ENCODE measurements around the gene FCHSD1. TPM values are rescaled to one million over a fixed set of nuclear protein-coding genes. Genes with fewer than 3 reads are reported as not detected.

FCHSD1 gene
- total RNA-seq, 1 donor from 2014 or later: 42.2 TPM

DNA sequence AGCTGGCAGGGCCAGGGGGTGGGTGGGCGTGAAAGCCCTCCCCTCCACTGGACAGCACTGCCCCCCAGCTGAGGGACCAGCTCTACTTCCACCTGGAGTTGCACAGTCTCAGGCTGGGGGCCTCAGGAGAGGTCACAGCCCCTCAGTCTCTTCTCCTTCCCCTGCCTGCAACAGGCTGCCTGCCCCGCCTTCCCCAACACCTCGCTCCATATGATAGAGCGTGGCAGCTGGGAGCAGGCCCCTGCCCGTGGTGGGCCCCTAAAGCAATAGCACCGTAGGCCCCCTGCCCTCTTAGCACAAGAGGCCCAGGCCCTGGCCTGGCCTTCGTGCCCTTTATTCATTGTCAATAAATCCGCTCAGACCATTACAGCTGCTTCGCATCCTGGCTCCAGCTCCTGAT lies 10.5 kb downstream of the FCHSD1 start:
- Histone ChIP-seq H3K4me1 (peaks cover 18% of the 10 kb centered on the region), H3K27ac (no peak overlapping the region), H3K36me3 (peaks cover 0 to 29% of the 10 kb centered on the region in 2 donors), H3K9me3 (no peaks in the 10 kb centered on the region), H3K27me3 (no peaks in the 10 kb centered on the region), H3K4me3 (no peak overlapping the region)
- DNase-seq (ENCODE audit: extremely low spot score in 2 of 2): no peak
- intact Hi-C loops (cut with DNase I): no loop called here
- no peak for TF ChIP-seq POLR2AphosphoS5 (IDR thresholded peaks at IDR 0.05; ENCODE audit: insufficient read depth in 1 of 2, low read depth in 1 of 2)

DNA sequence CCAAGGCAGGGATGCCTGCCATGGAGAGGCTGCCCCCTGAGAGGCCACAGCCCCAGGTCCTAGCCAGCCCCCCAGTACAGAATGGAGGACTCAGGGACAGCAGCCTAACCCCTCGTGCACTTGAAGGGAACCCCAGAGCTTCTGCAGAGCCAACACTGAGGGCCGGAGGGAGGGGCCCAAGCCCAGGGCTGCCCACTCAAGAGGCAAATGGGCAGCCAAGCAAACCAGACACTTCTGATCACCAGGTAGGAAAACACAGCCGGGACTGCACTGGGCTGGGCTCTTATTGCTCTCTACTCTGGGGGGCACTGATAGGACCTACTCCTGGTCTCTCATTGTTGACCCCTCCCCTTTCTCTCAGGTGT lies 11.2 kb downstream of the FCHSD1 start:
- Histone ChIP-seq H3K4me3 (no peak overlapping the region), H3K27me3 (no peaks in the 10 kb centered on the region), H3K4me1 (peaks cover 25% of the 10 kb centered on the region), H3K9me3 (no peaks in the 10 kb centered on the region), H3K36me3 (peaks cover 0 to 26% of the 10 kb centered on the region in 2 donors), H3K27ac (no peak overlapping the region)
- DNase-seq (ENCODE audit: extremely low spot score in 2 of 2): no peak
- intact Hi-C loops (cut with DNase I): no loop called here
- no peak for TF ChIP-seq POLR2AphosphoS5 (IDR thresholded peaks at IDR 0.05; ENCODE audit: insufficient read depth in 1 of 2, low read depth in 1 of 2)
- TF ChIP-seq POLR2A (IDR thresholded peaks at IDR 0.05): no peak
- TF ChIP-seq, protein P1, sequence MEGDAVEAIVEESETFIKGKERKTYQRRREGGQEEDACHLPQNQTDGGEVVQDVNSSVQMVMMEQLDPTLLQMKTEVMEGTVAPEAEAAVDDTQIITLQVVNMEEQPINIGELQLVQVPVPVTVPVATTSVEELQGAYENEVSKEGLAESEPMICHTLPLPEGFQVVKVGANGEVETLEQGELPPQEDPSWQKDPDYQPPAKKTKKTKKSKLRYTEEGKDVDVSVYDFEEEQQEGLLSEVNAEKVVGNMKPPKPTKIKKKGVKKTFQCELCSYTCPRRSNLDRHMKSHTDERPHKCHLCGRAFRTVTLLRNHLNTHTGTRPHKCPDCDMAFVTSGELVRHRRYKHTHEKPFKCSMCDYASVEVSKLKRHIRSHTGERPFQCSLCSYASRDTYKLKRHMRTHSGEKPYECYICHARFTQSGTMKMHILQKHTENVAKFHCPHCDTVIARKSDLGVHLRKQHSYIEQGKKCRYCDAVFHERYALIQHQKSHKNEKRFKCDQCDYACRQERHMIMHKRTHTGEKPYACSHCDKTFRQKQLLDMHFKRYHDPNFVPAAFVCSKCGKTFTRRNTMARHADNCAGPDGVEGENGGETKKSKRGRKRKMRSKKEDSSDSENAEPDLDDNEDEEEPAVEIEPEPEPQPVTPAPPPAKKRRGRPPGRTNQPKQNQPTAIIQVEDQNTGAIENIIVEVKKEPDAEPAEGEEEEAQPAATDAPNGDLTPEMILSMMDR (IDR thresholded peaks at IDR 0.05): no peak

DNA sequence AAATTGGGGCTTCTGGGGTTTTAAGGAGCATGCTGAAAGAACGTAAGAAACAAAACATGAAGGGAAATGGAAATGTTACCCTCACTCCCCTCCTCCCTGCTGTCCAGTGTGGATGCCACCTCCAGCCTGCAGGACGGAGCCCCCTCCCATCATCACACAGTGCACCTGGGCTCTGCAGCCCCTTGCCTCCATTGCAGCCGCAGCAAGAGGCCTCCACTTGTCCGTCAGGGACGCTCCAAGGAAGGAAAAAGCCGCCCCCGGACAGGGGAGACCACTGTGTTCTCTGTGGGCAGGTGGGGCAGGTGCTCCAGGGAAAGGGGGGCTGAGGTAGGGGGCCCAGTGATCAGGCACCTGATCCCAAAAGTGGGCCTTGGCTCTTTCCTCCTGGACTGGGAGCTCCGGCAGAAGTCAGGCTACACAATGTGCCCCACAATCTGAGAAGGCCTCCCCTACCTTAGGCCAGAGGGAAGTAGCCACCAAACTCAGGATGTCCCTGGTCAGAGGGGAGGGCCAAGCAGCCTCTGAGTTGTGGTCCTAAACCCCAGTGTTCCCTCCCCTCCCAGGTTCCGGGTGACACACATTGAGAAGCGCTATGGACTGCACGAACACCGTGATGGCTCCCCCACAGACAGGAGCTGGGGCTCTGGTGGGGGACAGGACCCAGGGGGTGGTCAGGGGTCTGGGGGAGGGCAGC lies 11.7 kb downstream of the FCHSD1 start:
- Histone ChIP-seq H3K27ac (no peak overlapping the region), H3K9me3 (no peaks in the 10 kb centered on the region), H3K4me3 (no peak overlapping the region), H3K27me3 (no peaks in the 10 kb centered on the region), H3K36me3 (peaks cover 0 to 21% of the 10 kb centered on the region in 2 donors), H3K4me1 (peaks cover 30% of the 10 kb centered on the region)
- TF ChIP-seq POLR2AphosphoS5 (IDR thresholded peaks at IDR 0.05; ENCODE audit: insufficient read depth in 1 of 2, low read depth in 1 of 2) (no peak), POLR2A (IDR thresholded peaks at IDR 0.05) (no peak)
- TF ChIP-seq, protein P1 (IDR thresholded peaks at IDR 0.05): no peak
- intact Hi-C loops (cut with DNase I): no loop called here
- DNase-seq (ENCODE audit: extremely low spot score in 2 of 2): no peak

DNA sequence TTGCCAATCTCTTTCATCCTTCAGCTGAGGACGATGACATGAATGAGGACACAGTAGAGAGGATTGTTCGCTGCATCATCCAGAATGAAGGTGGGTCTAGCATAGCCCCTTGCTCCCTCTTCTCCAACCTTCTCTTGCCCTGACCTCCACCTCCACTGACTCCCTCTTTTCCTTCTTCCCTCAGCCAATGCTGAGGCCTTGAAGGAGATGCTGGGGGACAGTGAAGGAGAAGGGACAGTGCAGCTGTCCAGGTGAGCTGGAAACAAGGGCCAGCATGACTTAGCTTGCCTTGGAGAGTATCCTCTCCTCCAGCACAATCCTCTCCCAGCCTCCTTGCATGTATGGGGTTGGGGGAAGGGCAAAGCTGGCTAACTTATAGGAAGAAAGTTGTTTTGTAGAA lies 12.4 kb downstream of the FCHSD1 start:
- intact Hi-C loops (cut with DNase I): no loop called here
- H3K4me1 ChIP-seq: peaks cover 34% of the 10 kb centered on the region
- no peaks in the 10 kb centered on the region for H3K27me3 ChIP-seq
- H3K9me3 ChIP-seq: no peaks in the 10 kb centered on the region
- DNase-seq (ENCODE audit: extremely low spot score in 2 of 2): no peak
- H3K27ac ChIP-seq: no peak overlapping the region
- peaks cover 0 to 13% of the 10 kb centered on the region in 2 donors for H3K36me3 ChIP-seq
- TF ChIP-seq, protein P1 (IDR thresholded peaks at IDR 0.05): no peak
- no peak for TF ChIP-seq POLR2AphosphoS5 (IDR thresholded peaks at IDR 0.05; ENCODE audit: insufficient read depth in 1 of 2, low read depth in 1 of 2)
- TF ChIP-seq POLR2A (IDR thresholded peaks at IDR 0.05): no peak
- H3K4me3 ChIP-seq: no peak overlapping the region

DNA sequence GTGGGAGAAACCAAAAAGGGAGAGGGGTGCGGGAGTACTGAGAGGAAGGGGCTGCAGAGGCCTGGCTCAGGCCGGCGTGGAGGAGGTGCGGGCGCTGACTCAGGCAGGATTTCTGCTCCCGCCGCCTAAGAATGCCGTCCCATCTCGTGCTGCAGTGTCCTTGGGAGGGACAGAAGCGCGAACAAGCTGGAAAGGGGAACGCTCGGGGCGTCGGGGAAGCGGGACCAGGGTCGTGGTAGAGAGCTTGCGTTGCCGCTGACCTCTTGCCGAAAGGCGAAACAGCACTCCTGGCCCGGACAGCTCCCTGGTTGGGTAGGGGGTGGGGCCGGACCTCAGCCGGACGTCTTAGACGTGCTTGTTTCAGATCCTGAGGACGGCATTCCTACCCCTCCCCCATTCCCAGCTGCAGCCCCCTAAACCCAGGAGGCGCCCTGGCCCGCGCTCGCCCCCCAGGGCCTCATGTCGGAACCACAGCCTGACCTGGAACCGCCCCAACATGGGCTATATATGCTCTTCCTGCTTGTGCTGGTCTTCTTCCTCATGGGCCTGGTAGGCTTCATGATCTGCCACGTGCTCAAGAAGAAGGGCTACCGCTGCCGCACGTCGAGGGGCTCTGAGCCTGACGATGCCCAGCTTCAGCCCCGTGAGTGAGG lies 13.3 kb downstream of the FCHSD1 start:
- Histone ChIP-seq H3K27ac (peak overlapping the region; percentile 73), H3K4me3 (peak overlapping the region; percentile 85 to 90), H3K36me3 (peaks cover 0 to 8% of the 10 kb centered on the region in 2 donors), H3K27me3 (no peaks in the 10 kb centered on the region), H3K4me1 (peaks cover 34% of the 10 kb centered on the region), H3K9me3 (no peaks in the 10 kb centered on the region)
- DNase-seq (ENCODE audit: extremely low spot score in 2 of 2): peak in 1 of 2 donors; percentile 82
- TF ChIP-seq, protein P1 (IDR thresholded peaks at IDR 0.05): no peak
- TF ChIP-seq POLR2AphosphoS5 (IDR thresholded peaks at IDR 0.05; ENCODE audit: insufficient read depth in 1 of 2, low read depth in 1 of 2): no peak
- TF ChIP-seq POLR2A (IDR thresholded peaks at IDR 0.05): no peak
- intact Hi-C loops (cut with DNase I): no loop called here
